ENCODE results near the gene ITFG1.
A peak's percentile ranks its signal among the peaks of the same experiment; 100 is the strongest.

Gene ITFG1

DNA sequence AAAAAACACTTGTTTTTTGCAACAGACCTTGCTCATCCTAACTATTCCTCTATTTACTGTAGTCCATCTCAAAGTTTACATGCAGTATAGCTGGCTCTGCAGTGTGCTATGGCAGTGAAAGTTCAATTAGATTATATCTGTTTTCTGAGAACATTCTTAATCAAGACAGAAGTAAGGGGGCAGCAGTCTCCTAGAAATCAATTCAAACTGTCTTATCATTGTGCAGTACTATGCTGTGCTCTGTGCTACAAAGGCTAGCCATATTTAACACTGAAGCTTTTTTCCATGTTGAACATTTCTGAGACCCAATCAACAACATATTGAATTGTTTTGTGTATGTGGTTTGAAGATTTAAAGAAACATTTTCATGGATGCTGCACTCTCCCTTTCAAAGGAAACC lies 328.6 kb downstream of the ITFG1 start:
- ATAC-seq = no peak
- Mint-ChIP-seq H3K4me1 (peaks cover 4% of the 10 kb centered on the region), H3K27me3 (no peaks in the 10 kb centered on the region), H3K4me3 (no peak overlapping the region), H3K9me3 (no peaks in the 10 kb centered on the region), H3K27ac (no peak overlapping the region), H3K36me3 (peaks cover 26% of the 10 kb centered on the region)

DNA sequence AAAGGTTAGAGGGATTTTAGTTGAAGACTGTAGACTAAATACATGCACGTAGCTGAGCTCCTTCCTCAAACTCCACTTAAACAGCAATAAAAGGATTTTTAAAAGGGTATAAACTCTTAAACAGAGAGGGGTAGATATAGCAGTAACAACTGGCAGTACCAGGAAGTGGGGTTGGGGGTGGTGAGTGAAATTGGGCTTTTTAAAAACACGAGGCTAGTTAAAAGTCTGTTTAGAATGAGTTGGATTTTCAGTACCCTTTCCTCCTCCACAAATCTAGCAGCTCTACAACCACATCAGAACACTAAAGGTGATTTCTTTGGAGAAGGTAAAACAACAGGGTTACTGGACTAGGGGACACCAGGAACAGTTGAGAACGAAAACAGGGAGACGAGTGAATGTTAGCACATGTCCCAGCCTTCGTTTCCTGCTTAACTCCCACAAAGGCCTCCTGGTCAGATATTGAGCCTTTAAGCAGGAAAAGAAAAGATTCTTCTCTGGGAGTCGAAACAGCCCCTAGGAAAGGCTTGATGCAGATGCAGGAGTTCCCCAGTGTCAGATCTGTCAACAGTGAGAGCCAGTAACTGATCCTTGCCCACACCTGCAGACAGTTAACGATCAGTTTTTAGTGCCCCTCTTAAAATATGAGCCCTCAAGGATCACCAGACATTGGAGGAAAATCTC lies 331.0 kb downstream of the ITFG1 start:
- no peak for ATAC-seq
- H3K27ac Mint-ChIP-seq = peak overlapping the region; percentile 15
- H3K4me1 Mint-ChIP-seq = peaks cover 4% of the 10 kb centered on the region
- peaks cover 39% of the 10 kb centered on the region for H3K36me3 Mint-ChIP-seq
- H3K9me3 Mint-ChIP-seq = no peaks in the 10 kb centered on the region
- H3K27me3 Mint-ChIP-seq = no peaks in the 10 kb centered on the region
- no peak overlapping the region for H3K4me3 Mint-ChIP-seq

DNA sequence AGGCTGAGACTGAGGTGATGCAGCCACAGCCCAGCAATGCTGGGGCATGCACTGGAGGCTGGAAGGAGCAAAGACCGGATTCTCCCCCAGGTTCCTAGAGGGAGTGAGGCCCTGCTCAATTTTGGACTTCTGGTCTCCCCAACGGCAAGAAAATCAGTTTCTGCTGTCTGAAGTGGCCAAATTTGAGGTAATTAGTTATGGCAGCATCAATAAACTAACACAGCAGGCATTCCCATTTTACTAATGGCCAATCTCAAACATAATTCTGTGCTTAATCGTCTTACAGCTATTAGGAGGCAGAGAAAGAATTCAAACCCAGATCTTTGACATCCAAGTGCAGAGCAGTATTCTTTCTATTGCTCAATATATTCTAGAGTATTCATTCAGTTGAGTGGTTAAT lies 333.3 kb downstream of the ITFG1 start:
- Mint-ChIP-seq H3K4me1 (peaks cover 4% of the 10 kb centered on the region), H3K27me3 (no peaks in the 10 kb centered on the region), H3K9me3 (no peaks in the 10 kb centered on the region), H3K36me3 (peaks cover 29% of the 10 kb centered on the region), H3K27ac (no peak overlapping the region), H3K4me3 (no peak overlapping the region)
- ATAC-seq = no peak

DNA sequence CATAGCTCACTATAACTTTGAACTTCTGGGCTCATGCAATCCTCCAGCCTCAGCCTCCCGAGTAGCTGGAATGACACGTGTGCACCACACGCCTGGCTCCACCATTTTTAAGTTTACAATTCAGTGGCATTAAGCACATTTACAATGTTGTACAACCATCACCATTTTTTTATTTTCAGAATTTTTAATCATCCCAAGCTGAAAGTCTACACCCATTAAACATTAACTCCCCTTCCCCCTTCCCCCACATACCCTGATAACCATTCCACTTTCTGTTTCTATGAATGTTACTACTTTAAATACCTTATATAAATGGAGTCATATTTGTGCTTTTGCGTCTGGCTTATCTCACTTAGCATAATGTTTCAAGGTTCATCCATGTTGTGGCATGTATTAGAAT lies 335.1 kb downstream of the ITFG1 start:
- Mint-ChIP-seq H3K27me3 (no peaks in the 10 kb centered on the region), H3K27ac (no peak overlapping the region), H3K4me1 (peaks cover 3% of the 10 kb centered on the region), H3K9me3 (no peaks in the 10 kb centered on the region), H3K4me3 (no peak overlapping the region), H3K36me3 (peaks cover 37% of the 10 kb centered on the region)
- no peak for ATAC-seq

DNA sequence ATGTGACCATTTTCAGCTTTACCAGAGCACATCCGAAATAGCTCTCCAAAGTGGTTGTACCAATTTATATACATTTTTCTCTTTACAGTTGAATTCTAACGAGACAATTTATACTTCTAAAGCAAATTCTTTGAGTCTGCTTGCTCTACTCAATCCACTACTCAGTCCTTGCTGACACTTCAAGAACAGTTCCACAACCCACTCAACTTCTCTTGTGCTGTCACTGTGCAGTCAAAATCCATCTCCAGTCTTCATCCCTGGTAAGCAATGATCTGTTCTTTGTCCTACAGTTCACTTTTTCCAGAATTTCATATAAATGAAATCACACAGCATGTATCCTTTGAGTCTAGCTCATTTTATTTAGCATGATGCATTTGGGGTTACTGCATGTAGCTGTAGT lies 347.7 kb downstream of the ITFG1 start:
- no peaks in the 10 kb centered on the region for H3K27me3 Mint-ChIP-seq
- no peak for ATAC-seq

DNA sequence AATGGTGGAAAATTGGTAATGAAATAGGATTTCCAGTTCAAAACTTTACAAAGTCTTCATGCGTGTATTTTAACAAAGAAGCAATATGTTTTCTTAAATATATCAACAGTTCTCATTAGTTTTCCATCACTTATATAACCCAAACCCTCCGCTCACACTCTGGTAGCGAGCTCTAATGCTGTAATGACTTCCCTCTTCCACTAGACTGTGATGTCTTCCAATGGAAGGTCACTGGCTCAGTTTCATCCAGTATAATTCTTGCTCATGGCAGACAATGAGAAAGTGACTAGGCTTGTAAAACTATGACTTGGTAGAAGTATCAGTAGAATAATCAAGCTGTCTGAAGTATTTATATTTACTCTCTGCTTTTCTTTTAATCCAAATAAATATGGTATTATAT lies 349.9 kb downstream of the ITFG1 start:
- ATAC-seq = no peak
- no peaks in the 10 kb centered on the region for H3K27me3 Mint-ChIP-seq
- H3K4me3 Mint-ChIP-seq = no peak overlapping the region
- H3K9me3 Mint-ChIP-seq = peaks cover 3% of the 10 kb centered on the region
- peaks cover 12% of the 10 kb centered on the region for H3K36me3 Mint-ChIP-seq
- H3K27ac Mint-ChIP-seq = no peak overlapping the region
- H3K4me1 Mint-ChIP-seq = no peaks in the 10 kb centered on the region

More for the DNA sequence above, 347.7 kb downstream of the ITFG1 start:
- H3K4me3 Mint-ChIP-seq = no peak overlapping the region
- peaks cover 13% of the 10 kb centered on the region for H3K36me3 Mint-ChIP-seq
- H3K27ac Mint-ChIP-seq = no peak overlapping the region
- H3K9me3 Mint-ChIP-seq = no peaks in the 10 kb centered on the region
- H3K4me1 Mint-ChIP-seq = no peaks in the 10 kb centered on the region

DNA sequence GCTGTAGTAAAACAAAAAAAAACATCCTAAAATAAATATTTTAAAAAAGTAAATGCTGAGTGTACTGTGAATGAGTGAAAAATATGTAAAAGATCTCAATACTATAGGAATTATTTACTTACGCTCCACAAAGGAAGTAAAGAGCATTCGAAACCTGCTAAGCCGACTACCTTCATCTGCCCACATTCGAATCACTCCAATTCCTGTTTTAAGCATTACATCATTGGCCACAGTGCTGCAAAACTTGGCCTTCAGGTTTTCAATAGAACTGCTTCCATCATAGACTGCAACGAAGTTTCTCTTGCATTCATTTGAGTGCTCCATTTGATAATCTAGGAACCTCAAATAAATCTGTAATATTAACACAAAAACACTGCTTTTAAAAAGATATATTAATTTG lies 351.5 kb downstream of the ITFG1 start:
- Mint-ChIP-seq H3K9me3 (peaks cover 3% of the 10 kb centered on the region), H3K27ac (no peak overlapping the region), H3K4me1 (no peaks in the 10 kb centered on the region), H3K4me3 (no peak overlapping the region), H3K27me3 (no peaks in the 10 kb centered on the region), H3K36me3 (peaks cover 25% of the 10 kb centered on the region)
- no peak for ATAC-seq
